ENCODE data around the gene GNG7.
A peak's percentile ranks its signal among the peaks of the same experiment; 100 is the strongest.
"Not testable (repeated sequence)": the region's sequence is repeated elsewhere in the genome, so short reads cannot be mapped to it uniquely, and the experiment has no call there.

GNG7 gene

DNA sequence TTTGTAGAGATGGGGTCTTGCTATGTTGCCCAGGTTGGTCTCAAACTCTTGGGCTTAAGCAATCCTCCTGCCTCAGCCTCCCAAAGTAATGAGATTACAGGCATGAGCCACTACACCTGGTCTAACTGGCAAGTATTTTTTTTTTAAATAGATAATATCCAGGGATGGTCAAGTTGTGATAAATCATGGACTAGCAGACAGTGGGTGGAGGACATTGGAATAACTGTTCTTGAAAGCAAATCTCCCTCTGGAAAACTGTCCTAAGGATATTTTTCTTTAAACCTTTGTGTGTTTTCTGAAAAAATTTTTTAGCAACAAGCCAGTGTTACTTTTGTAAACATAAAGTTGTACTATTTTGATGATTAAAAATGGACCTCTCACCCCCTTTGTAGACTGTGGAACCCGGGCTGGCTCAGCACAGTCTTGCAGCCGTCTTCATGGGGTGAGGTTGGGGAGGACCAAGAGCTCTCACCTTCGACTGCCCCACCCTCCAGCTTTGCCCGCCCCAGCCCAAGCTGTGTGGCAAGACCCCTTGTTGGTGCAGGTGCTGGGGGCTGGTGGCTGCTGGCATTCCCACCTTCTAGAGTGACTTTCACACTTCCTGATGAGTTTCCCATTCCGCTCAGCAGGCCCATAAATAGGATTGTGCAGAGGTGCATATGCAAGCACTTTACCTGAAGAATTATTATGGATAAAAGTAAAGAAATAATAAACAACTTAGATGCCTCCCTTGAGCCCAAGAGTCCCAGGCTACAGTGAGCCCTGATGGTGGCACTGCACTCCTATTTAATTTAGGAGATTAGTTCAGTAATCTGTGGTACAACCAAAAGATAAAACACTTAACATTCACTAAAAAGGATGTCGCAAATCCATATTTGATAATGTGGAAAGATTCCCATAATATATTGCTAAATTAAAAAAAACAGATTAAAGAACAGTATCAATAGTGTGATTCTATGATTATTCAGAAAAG, 119.2 kb downstream of the GNG7 start:
- no peak overlapping the region for H3K27ac Mint-ChIP-seq (ENCODE audit: low read depth)
- no peaks in the 10 kb centered on the region for H3K9me3 Mint-ChIP-seq
- no peak overlapping the region for H3K4me3 Mint-ChIP-seq
- no peak for ATAC-seq (replicated peaks; ENCODE audit: extremely low read depth, poor library complexity, severe bottlenecking)
- no peaks in the 10 kb centered on the region for H3K4me1 Mint-ChIP-seq
- DNase-seq (ENCODE audit: low spot score in 2 of 2): no peak
- H3K27me3 Mint-ChIP-seq: peaks cover 7% of the 10 kb centered on the region
- H3K36me3 Mint-ChIP-seq (ENCODE audit: insufficient read depth): peaks cover 2% of the 10 kb centered on the region

- H3K27me3 Mint-ChIP-seq; DNase-seq (ENCODE audit: low spot score in 2 of 2); ATAC-seq (replicated peaks; ENCODE audit: extremely low read depth, poor library complexity, severe bottlenecking); H3K9me3 Mint-ChIP-seq; H3K36me3 Mint-ChIP-seq (ENCODE audit: insufficient read depth); H3K27ac Mint-ChIP-seq (ENCODE audit: low read depth); H3K4me1 Mint-ChIP-seq; H3K4me3 Mint-ChIP-seq: not testable (repeated sequence)
These were observed 122.1 kb downstream of the GNG7 start for GRCh38 chr19:2580396-2580795.

DNA sequence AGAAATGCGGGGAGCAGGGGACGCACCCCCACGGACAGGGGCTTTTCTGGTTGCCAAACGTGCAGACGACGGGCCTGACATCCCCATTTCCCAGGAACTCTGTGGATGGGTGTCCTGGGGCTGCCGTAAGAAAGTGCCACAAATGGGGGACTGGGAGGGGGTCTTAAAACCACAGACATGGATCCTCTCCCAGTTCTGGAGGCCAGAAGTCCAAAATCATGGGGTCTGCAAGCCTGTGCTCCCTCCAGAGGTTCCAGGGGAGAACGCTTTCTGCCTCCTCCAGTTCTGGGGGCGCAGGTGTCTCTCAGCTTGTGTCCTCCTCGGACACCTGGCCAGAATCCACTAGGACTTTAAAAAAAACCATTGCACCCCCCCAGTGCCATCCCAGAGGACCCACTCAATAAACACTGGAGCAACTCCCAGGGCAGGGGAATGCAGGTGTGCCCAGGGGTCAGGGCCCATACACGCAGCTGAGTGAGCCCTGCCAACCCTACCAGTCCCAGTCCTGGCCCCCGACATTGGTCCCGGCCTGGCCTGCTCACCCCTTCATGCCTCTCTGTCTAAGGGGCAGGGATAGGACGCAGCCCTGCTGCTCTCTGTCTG, 122.7 kb downstream of the GNG7 start:
- Mint-ChIP-seq H3K27me3 (peaks cover 7% of the 10 kb centered on the region), H3K36me3 (ENCODE audit: insufficient read depth) (peaks cover 2% of the 10 kb centered on the region), H3K9me3 (no peaks in the 10 kb centered on the region), H3K27ac (ENCODE audit: low read depth) (no peak overlapping the region), H3K4me3 (peak overlapping the region; percentile 41), H3K4me1 (no peaks in the 10 kb centered on the region)
- ATAC-seq (replicated peaks; ENCODE audit: extremely low read depth, poor library complexity, severe bottlenecking) (no peak), DNase-seq (ENCODE audit: low spot score in 2 of 2) (no peak)

GRCh38 chr19:2578901-2579677, 123.4 kb downstream of the GNG7 start:
- peak; percentile 21 to 33 for DNase-seq (ENCODE audit: low spot score in 2 of 2)
- Mint-ChIP-seq H3K27ac (ENCODE audit: low read depth) (no peak overlapping the region), H3K4me3 (peak overlapping the region; percentile 41), H3K9me3 (no peaks in the 10 kb centered on the region), H3K27me3 (peaks cover 4% of the 10 kb centered on the region), H3K4me1 (no peaks in the 10 kb centered on the region), H3K36me3 (ENCODE audit: insufficient read depth) (peaks cover 2% of the 10 kb centered on the region)
- no peak for ATAC-seq (replicated peaks; ENCODE audit: extremely low read depth, poor library complexity, severe bottlenecking)

- H3K27me3 Mint-ChIP-seq: no peaks in the 10 kb centered on the region
- no peak for DNase-seq (ENCODE audit: low spot score in 2 of 2)
- no peaks in the 10 kb centered on the region for H3K9me3 Mint-ChIP-seq
- no peaks in the 10 kb centered on the region for H3K4me1 Mint-ChIP-seq
- no peak for ATAC-seq (replicated peaks; ENCODE audit: extremely low read depth, poor library complexity, severe bottlenecking)
- H3K36me3 Mint-ChIP-seq (ENCODE audit: insufficient read depth): peaks cover 2% of the 10 kb centered on the region
- H3K4me3 Mint-ChIP-seq: no peak overlapping the region
- no peak overlapping the region for H3K27ac Mint-ChIP-seq (ENCODE audit: low read depth)
These were observed 124.1 kb downstream of the GNG7 start for GRCh38 chr19:2578391-2578890.

DNA sequence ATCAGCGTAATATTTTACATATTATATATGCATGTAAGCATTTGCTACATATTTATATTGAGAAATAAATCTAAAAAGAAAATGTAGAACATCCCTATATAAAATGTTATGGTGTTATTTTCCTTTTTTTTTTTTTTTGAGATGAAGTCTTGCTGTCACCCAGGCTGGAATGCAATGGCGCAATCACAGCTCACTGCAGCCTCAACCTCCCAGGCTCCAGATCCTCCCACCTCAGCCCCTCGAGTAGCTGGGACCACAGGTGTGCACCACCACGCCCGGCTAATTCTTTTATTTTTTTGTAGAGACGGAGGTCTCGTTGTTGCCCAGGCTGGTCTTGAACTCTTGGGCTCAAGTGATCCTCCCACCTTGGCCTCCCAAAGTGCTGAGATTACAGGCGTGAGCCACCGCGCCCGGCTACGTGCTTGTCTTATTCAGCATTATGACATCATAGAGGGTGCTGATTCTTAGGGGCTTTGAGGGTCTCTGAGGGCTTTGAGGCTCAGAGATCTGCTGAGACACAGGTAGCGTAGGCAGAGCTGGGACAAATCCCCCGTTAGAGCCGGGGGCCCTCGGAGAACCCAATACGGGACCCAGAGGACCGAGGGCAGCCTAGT, 124.7 kb downstream of the GNG7 start:
- Mint-ChIP-seq H3K27me3 (no peaks in the 10 kb centered on the region), H3K27ac (ENCODE audit: low read depth) (no peak overlapping the region), H3K4me1 (no peaks in the 10 kb centered on the region), H3K9me3 (no peaks in the 10 kb centered on the region), H3K36me3 (ENCODE audit: insufficient read depth) (peaks cover 2% of the 10 kb centered on the region), H3K4me3 (no peak overlapping the region)
- ATAC-seq (replicated peaks; ENCODE audit: extremely low read depth, poor library complexity, severe bottlenecking) (no peak), DNase-seq (ENCODE audit: low spot score in 2 of 2) (no peak)

DNA sequence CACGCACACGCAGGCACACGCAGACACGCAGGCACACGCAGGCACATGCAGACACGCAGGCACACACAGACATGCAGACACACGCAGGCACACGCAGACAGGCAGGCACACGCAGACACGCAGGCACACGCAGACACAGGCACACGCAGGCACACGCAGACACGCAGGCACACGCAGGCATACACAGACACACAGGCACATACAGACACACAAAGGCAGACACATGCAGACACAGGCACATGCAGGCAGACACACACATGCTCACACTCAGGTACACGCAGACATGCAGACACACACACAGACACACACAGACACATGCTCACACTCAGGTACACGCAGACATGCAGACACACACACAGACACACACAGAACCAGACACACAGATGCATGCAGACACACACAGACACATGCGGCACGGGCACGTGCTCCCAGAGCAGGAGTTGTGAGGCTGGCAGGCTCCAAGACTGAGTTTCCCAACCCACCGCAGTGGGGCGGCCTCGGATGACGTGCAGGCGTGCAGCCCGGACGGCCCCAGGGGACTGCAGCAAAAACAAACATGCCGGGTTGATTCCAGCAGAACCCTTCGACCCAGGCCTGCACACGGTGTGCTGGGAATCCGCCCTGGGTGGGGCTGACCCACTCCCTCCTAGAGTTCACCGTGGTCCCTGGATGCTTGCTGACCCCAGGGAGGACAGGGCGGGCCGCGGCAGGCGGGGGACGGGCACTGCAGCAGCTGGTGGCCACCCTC, 126.6 kb downstream of the GNG7 start:
- Mint-ChIP-seq H3K9me3 (no peaks in the 10 kb centered on the region), H3K4me3 (no peak overlapping the region), H3K27me3 (no peaks in the 10 kb centered on the region), H3K4me1 (no peaks in the 10 kb centered on the region), H3K27ac (ENCODE audit: low read depth) (no peak overlapping the region), H3K36me3 (ENCODE audit: insufficient read depth) (peaks cover 1% of the 10 kb centered on the region)
- no peak for DNase-seq (ENCODE audit: low spot score in 2 of 2)
- ATAC-seq (replicated peaks; ENCODE audit: extremely low read depth, poor library complexity, severe bottlenecking): no peak

DNA sequence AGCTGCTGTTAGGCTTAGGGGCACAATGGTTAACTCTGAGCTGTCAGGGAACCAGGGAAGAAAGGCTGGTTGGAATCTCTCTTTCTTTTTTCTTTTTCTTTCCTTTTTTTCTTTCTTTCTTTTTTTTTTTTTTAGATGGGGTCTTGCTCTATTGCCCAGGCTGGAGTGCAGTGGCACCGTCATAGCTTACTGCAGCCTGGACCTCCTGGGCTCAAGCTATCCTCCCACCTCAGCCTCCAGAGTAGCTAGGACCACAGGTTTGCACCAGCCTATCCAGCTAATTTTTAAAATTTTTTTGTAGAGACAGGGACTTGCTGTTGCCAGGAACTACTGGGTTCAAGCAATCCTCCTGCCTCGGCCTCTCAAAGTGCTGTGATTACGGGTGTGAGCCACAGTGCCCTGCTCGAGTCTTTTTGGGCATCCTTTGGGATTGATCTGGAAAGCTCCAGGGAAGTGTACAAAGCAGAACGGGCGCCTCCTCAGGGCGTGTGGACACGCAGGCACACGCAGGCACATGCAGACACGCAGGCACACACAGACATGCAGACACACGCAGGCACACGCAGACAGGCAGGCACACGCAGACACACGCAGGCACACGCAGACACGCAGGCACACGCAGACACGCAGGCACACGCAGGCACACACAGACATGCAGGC, 127.4 kb downstream of the GNG7 start:
- H3K4me3 Mint-ChIP-seq: no peak overlapping the region
- DNase-seq (ENCODE audit: low spot score in 2 of 2) (no peak), ATAC-seq (replicated peaks; ENCODE audit: extremely low read depth, poor library complexity, severe bottlenecking) (no peak)
- H3K36me3 Mint-ChIP-seq (ENCODE audit: insufficient read depth): peaks cover 1% of the 10 kb centered on the region
- H3K4me1 Mint-ChIP-seq: no peaks in the 10 kb centered on the region
- H3K27ac Mint-ChIP-seq (ENCODE audit: low read depth): no peak overlapping the region
- H3K9me3 Mint-ChIP-seq: peaks cover 2% of the 10 kb centered on the region
- peaks cover 4% of the 10 kb centered on the region for H3K27me3 Mint-ChIP-seq

- Mint-ChIP-seq H3K27ac (ENCODE audit: low read depth) (no peak overlapping the region), H3K27me3 (peaks cover 6% of the 10 kb centered on the region), H3K4me3 (no peak overlapping the region), H3K4me1 (no peaks in the 10 kb centered on the region), H3K36me3 (ENCODE audit: insufficient read depth) (peaks cover 1% of the 10 kb centered on the region), H3K9me3 (peaks cover 5% of the 10 kb centered on the region)
- no peak for ATAC-seq (replicated peaks; ENCODE audit: extremely low read depth, poor library complexity, severe bottlenecking)
- no peak for DNase-seq (ENCODE audit: low spot score in 2 of 2)
These were observed 128.0 kb downstream of the GNG7 start for GRCh38 chr19:2574478-2574931.

GRCh38 chr19:2573916-2574315, 128.6 kb downstream of the GNG7 start:
- ATAC-seq (replicated peaks; ENCODE audit: extremely low read depth, poor library complexity, severe bottlenecking) (no peak), DNase-seq (ENCODE audit: low spot score in 2 of 2) (no peak)
- peaks cover 6% of the 10 kb centered on the region for H3K27me3 Mint-ChIP-seq
- H3K9me3 Mint-ChIP-seq: peaks cover 5% of the 10 kb centered on the region
- no peak overlapping the region for H3K27ac Mint-ChIP-seq (ENCODE audit: low read depth)
- peaks cover 1% of the 10 kb centered on the region for H3K36me3 Mint-ChIP-seq (ENCODE audit: insufficient read depth)
- H3K4me3 Mint-ChIP-seq: no peak overlapping the region
- no peaks in the 10 kb centered on the region for H3K4me1 Mint-ChIP-seq

DNA sequence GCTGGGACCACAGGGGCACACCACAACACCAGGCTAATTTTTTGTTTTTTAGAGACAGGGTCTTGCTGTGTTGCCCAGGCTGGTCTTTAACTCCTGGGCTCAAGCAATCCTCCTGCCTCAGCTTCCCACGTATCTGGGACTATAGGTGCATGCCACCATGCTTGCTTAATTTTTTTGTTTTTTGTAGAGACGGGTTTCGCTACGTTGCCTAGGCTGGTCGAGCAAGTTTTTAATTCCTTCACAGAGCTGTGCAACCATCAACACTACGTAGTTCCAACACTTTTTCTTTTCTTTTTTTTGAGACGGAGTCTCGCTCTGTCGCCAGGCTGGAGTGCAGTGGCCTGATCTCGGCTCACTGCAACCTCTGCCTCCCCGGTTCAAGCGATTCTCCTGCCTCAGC, 130.3 kb downstream of the GNG7 start:
- not testable (repeated sequence) for H3K36me3 Mint-ChIP-seq (ENCODE audit: insufficient read depth); H3K27me3 Mint-ChIP-seq; H3K27ac Mint-ChIP-seq (ENCODE audit: low read depth)

More for the DNA sequence above, 130.3 kb downstream of the GNG7 start:
- H3K4me1 Mint-ChIP-seq; H3K4me3 Mint-ChIP-seq; ATAC-seq (replicated peaks; ENCODE audit: extremely low read depth, poor library complexity, severe bottlenecking); H3K9me3 Mint-ChIP-seq; DNase-seq (ENCODE audit: low spot score in 2 of 2): not testable (repeated sequence)

All from central memory CD8-positive, alpha-beta T cell (primary cell).